Tibial nerve (tissue), 3 donors: Measurements from ENCODE around the gene RUSC1.

Experiments
- CTCF ChIP-seq, 5 experiments: fragments of 200-600 bp in 3 of 5; fragments of 450-650 bp in 2 of 5; sonication (generic) in 3 of 5; IDR thresholded peaks; one replicate each; pipeline ENCODE4 v1.5.1; 2016 to 2019; ENCODE audit warnings: antibody characterized with exemption in 5 of 5, mild to moderate bottlenecking in 3 of 5, moderate library complexity in 2 of 5
- POLR2A ChIP-seq, 2 donors: fragments of 450-650 bp; IDR thresholded peaks; one replicate each; pipeline ENCODE4 v1.6.1; 2017; ENCODE audit warnings: antibody characterized with exemption in 2 of 2, mild to moderate bottlenecking in 2 of 2, moderate library complexity in 2 of 2

DNA sequence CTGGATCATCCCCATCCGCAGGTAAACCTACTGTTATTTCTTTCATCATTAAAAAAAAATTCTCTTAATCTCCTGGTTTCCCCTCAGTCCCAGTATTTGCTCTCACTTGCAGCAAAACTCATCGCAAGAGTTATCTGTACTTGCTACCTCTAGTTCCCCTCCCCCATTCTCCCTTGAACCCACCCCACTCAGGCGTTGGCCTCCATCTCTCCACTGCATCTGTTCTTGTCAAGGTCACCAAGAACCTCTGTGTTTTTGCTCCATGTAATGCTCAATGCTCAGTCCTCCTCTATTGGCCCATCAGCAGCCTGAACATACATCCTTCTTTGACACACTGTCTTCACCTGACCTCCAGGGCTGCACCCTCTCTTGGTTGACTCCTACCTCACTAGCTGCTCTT is 24.0 kb upstream of the RUSC1 start:
- TF ChIP-seq CTCF (IDR thresholded peaks at IDR 0.05) (no peak), POLR2A (IDR thresholded peaks at IDR 0.05) (no peak)
